UCSD-AML1 (cell line): ENCODE data around the gene CPT1A.

ENCODE experiments used
- DNase-seq: peaks from one replicate; lab custom pipeline; 2025; ENCODE audit not compliant: unreplicated experiment; lab: John Stamatoyannopoulos, UW

The CPT1A gene

DNA sequence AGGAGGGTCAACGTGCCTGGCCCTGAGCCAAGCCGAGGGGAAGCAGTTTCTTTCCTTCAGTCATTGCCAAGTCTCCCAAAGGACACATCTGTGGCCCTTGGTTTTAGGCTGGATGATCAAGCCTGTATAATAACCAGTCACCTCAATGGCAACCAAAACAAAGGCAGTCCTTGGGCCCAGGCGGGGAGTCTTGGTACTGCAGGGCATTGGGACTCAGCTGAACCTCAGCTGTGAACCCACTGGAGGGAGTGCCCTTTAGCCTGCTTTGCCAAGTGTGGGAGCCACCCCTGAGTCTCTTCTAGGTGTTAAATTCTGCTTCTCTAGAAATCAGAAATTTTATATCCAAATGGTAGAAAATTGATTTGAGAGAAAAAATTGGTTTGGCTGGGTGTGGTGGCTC lies 36.9 kb downstream of the CPT1A start:
- DNase-seq, result no peak

DNA sequence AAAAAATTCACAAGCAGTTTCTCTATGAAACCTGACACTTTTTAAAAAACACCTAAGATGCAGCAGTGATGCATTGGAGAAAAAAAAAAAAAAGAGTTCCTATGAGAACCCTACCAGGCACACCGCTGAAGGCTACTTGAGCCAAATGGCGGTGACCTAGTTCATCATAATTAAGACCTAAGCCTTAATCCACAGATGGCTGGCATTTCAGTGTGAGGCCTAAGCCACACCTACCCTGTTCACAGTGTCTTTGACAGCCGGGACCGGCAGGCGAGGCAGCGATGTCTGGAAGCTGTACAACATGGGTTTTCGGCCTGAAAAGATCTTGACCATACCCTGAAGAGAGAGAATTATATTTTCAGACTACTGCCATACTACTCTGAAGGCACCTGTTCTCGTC lies 38.0 kb downstream of the CPT1A start:
- no peak for DNase-seq

- peak; percentile 31 for DNase-seq
Observed at GRCh38 chr11:68798221-68798813, 43.4 kb downstream of the CPT1A start.

DNA sequence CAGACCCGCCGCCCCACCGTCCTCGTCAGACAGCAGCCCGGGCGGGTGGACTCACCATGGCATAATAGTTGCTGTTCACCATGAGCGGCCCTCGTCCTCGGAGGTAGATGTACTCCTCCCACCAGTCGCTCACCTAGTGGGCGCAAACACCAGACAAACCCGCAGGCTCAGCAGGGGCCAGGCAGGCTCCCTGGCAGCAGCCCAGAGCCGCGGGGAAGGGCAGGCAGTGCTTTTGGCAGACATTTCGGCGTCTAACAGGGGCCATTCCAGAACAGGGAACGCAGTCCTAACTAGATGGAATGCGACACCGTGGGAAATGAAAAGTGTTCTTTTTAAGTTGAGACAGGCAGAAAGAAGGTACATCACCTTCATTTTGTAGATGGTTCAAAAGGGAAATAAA lies 44.9 kb downstream of the CPT1A start:
- no peak for DNase-seq

- DNase-seq, result no peak
Observed at GRCh38 chr11:68792400-68792966, 49.2 kb downstream of the CPT1A start.

DNA sequence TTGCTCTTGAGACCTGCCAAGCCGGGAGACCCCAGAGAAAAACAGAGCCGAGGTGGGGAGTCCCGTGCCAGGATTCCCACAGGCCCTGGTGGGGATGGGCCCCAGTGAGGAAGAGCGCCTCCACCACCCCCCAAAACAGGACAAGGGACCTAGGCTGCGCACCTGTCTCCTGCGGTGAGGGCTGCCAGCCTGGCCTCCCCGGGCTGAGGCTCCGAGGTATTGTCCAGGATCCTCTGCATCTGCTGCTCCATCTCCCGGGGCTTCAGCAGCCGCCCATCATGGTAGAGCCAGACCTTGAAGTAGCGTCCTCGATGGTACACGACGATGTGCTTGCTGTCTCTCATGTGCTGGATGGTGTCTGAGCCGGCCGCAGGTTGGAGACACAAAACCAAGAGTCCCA lies 57.1 kb downstream of the CPT1A start:
- DNase-seq, result no peak

GRCh38 chr11:68783216-68783821 lies 58.4 kb downstream of the CPT1A start:
- DNase-seq, result no peak

DNA sequence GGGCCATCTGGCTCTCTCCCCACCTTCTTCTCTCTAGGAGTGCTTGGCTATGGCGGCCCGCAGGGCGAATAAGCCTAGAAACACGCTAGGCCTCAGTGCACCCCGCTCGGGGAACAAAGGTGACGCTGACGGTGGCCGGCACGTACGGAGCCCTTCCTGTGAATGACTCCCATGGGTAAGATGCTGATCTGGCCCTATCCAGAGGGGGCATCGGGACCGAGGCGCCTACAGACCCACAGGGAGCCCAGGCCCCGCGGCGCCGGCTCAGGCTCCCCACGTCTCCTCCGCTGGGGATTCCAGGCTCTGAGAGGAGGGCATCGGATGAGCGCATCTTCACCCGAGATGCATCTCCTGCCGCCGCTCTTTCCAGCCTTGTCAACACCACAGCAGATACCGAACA lies 59.0 kb downstream of the CPT1A start:
- no peak for DNase-seq

- DNase-seq, result peak; percentile 21
Observed at GRCh38 chr11:68780829-68781228, 60.9 kb downstream of the CPT1A start.

DNA sequence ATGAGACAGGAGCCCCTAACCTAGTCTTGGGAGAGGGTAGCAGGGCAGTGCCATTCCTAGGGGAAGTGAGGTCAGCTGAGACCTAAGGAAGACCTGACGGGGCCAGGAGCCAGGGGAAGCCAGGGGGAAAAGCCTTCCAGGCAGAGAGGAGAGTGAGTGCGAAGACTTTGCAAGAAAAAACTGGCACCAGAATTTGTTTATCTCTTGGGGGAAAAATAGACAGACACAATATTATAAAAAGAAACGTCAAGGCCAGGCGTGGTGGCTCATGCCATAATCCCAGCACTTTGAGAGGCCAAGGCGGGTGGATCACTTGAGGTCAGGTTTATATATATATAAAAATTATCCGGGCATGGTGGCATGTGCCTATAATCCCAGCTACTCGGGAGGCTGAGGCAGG lies 63.5 kb downstream of the CPT1A start:
- no peak for DNase-seq

GRCh38 chr11:68776442-68777235 lies 65.1 kb downstream of the CPT1A start:
- no peak for DNase-seq

GRCh38 chr11:68775951-68776388 lies 65.7 kb downstream of the CPT1A start:
- no peak for DNase-seq

- DNase-seq, result no peak
Observed at GRCh38 chr11:68774194-68774585, 67.5 kb downstream of the CPT1A start.

DNA sequence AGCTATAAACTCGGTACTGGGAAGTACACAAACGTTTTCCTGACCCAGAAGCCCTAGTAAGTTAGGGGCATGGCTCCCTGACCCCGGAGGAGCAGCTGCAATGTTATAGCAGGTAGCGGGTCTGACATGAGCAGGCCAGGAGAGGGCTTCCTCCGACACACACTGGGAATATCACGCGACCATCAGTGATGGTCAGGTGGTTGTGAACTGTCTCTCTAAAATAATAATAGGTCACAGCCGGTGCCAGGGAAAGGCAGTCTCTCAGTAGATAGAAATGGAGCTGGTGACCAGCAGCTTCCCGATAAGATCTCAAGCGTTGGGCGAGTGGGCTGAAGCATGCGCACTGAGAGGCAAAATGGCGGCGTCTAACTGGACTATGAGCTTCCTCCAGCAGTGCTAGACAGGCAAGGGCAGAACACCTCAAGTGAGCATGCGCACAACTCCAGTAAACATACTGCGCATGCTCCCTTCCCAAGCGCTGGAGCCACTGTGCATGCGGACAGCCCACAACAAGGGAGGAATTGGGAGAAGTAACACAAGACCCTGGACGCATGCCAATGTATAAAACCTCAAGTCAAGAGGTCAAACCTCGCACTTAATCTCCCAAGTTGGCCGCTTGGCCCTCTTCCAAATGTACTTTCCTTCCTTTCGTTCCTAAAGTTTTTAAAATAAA lies 68.1 kb downstream of the CPT1A start:
- no peak for DNase-seq

- no peak for DNase-seq
Observed at GRCh38 chr11:68772936-68773335, 68.8 kb downstream of the CPT1A start.

DNA sequence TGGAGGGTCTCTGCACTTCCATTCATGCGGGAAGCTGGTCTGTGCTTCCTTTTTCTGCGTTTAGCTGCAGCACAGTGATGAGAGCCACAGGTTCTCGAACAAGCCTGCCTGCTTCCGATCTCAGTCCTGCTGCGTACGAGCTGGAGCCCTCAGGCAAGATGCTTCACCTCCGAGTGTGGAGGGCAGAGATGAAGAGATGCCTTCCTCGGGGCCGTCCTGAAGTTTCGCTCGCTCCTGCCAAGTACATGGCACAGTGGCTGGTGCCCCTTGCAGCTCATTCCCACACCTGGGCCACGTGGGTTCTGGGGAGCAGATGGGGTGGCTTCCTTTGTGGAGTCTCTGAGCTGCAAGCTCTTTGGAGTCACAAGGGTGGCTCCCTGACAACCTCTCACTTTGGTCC lies 70.9 kb downstream of the CPT1A start:
- no peak for DNase-seq

DNA sequence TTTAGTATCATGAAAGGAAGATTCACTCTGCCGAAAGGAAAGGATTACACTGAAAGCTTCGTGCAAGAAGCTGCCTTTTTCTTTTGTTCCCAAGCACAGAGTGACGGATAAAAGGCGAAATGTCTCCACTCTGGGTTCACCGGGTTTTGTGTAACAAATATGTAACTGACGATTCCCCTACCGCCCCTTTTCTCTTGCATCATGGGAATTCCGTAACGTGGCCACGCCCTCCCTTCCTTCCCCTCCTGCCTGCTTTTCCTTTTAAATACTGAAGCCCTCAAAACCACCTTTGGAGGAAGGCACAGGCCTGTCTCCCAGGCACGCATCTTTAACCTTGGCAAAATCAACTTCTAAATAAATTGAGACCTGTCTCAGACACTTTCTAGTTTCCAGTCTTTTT lies 74.0 kb downstream of the CPT1A start:
- no peak for DNase-seq

GRCh38 chr11:68766786-68767185 lies 74.9 kb downstream of the CPT1A start:
- no peak for DNase-seq

DNA sequence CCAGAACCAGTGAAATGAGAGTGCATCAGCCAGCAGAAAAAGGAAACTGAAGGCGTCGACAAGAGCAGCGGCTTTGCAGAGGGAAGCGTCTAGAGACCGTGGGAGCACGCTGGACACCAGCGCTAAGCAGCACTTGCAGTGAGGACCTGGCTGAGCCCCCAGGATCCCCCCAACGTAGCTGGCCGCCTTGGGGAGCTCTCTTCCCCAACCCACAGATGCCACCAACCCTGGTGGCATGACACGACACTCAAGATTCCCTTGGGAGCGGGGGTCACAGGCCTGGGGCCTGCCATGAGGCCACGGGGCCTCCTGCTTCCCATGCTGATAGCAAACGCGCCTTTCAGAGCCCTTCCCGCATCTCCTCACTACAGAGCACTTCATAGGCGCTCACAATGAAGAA lies 77.0 kb downstream of the CPT1A start:
- no peak for DNase-seq

DNA sequence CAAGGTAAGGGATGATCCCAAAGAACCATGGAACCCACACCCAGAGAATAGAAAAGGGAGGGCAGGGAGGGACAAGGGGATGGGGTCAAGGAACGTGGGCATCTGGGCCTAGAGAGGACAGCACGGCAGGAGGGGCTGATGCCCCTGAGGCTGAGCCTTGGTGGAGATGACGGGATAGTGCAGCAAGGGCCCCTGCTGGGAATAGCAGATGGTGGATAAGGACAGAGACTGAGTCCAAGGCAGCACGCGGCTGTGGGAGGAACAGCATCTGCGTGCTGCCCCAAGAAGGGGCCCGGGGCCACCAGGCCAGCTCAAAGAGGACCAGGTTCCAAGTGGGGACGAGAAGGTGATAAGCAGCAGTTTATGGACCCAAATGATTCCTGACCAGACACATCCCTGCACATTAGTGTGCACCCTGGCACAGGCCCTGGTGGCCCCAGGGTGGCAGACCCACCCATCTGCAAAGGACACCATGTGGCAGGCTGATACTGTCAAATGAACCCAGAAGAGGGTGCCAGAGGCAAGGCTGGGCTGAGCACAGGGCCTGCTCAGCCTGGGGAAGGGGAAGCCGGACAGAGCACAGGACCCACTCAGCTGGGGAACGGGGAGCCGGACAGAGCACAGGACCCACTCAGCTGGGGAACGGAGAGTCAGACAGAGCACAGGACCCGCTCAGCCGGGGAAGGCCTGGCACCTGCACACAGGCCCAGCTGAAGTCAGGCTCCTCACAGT lies 77.6 kb downstream of the CPT1A start:
- DNase-seq, result no peak

GRCh38 chr11:68763181-68763721 lies 78.5 kb downstream of the CPT1A start:
- no peak for DNase-seq
